Thyroid gland (tissue), 4 donors: ENCODE results near the gene ENSA.
A peak's percentile ranks its signal among the peaks of the same experiment; 100 is the strongest.

ENCODE experiments used
- CTCF ChIP-seq, 6 experiments: fragments of 200-600 bp in 3 of 6; fragments of 450-650 bp in 3 of 6; sonication (generic) in 3 of 6; IDR thresholded peaks; one replicate each; pipeline ENCODE4 v1.5.1; 2016 to 2019; ENCODE audit warnings: antibody characterized with exemption in 6 of 6, mild to moderate bottlenecking in 2 of 6, inconsistent platforms in 1 of 6, moderate library complexity in 1 of 6
- POLR2A ChIP-seq, 2 donors: fragments of 450-650 bp; IDR thresholded peaks; one replicate each; pipeline ENCODE4 v1.6.1; 2017; ENCODE audit warnings: antibody characterized with exemption in 2 of 2, mild to moderate bottlenecking in 2 of 2, moderate library complexity in 1 of 2

DNA sequence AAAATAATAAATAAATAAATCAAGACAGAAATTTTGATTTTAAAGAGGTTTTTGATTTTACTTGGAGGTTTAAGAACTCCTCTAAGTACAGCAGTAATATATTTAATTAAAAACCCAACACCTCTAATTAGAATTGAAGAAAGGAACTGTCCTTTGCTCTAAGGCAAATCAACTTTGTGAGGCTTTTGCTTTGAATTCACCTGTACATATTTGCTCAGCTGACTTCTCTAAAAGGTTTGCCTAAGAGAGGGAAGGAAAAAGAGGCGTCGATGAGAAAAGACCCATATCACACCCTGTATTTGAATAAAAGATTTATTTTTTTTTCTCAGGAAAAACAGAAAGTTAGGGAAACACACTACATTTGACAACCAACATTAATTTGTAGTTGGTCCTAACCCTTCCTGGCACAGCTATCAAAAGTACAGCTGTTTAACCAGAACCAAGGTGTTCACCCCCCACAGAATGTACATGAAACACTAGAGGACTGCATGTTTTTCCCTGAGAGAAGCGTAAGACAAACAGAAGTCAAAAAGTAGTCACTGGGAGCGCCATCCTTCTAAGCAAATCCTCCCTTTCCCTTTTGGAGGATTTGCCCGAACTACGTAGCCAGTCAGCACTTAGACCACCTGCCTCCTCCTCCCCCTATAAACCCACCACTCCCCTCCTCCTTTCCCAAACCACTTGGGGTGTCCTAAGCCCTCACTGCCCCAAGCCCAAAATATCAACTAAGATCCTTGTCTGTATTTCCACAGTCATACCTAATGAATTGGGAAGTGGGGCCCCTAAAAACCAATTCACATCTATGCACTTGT, 54.9 kb downstream of the ENSA start:
- TF ChIP-seq CTCF (IDR thresholded peaks at IDR 0.05) (no peak), POLR2A (IDR thresholded peaks at IDR 0.05) (peak in 1 of 2 donors; percentile 35)
